GM12874 (cell line): Measurements from ENCODE around the gene SEMA3B.

Source experiments
- TF ChIP-seq, protein P1 (sequence below): IDR thresholded peaks from 2 replicates; pipeline ENCODE4 v1.5.1; 2011; ENCODE audit warnings: low read depth, mild to moderate bottlenecking, control low read depth, low read length, moderate library complexity; ENCODE audit not compliant: insufficient read depth

Gene SEMA3B

DNA sequence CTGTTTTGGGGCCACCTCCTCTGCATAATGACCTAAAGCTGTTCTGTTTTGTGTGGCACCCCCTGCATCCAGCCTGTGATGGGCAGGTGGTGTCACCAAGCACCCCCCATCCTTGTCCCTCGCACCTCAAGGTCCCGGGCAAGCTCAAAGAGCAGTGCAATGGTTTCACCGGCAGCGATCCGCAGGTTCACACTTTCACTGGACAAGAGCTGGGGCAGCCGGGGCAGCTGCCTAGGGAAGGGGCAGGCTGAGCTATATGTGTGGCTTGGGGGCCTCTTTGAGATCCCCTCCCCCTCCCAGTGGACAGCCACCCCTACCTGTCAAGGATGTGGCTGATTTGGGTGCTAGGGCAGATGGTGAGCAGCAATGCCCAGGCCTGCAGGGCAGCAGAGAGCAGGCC is 20.2 kb downstream of the SEMA3B start:
- TF ChIP-seq, protein P1, sequence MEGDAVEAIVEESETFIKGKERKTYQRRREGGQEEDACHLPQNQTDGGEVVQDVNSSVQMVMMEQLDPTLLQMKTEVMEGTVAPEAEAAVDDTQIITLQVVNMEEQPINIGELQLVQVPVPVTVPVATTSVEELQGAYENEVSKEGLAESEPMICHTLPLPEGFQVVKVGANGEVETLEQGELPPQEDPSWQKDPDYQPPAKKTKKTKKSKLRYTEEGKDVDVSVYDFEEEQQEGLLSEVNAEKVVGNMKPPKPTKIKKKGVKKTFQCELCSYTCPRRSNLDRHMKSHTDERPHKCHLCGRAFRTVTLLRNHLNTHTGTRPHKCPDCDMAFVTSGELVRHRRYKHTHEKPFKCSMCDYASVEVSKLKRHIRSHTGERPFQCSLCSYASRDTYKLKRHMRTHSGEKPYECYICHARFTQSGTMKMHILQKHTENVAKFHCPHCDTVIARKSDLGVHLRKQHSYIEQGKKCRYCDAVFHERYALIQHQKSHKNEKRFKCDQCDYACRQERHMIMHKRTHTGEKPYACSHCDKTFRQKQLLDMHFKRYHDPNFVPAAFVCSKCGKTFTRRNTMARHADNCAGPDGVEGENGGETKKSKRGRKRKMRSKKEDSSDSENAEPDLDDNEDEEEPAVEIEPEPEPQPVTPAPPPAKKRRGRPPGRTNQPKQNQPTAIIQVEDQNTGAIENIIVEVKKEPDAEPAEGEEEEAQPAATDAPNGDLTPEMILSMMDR = no peak

DNA sequence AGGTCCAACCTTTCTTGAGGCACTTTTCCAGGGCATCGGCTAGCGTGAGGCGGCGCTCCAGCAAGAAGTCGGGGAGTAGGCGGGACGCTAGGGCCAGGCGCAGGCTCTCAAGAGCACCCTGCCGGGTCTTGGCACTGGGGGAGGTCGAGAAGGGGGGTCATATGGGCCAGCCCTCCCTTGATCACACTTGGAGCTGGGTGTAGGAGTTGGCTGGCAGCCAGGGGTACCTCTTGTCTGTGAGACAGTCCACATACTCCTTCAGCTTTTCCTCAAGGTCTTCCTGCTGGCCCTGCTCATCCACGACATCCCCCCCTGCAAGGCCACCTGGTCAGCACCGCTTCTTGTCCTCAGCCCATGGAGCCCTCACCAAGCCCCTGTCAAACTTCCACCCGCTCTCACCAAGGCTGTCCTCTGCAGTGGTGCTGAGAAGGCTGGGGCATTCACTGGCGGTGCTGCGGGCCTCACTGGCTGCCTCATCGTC is 21.3 kb downstream of the SEMA3B start:
- TF ChIP-seq, protein P1 = no peak

DNA sequence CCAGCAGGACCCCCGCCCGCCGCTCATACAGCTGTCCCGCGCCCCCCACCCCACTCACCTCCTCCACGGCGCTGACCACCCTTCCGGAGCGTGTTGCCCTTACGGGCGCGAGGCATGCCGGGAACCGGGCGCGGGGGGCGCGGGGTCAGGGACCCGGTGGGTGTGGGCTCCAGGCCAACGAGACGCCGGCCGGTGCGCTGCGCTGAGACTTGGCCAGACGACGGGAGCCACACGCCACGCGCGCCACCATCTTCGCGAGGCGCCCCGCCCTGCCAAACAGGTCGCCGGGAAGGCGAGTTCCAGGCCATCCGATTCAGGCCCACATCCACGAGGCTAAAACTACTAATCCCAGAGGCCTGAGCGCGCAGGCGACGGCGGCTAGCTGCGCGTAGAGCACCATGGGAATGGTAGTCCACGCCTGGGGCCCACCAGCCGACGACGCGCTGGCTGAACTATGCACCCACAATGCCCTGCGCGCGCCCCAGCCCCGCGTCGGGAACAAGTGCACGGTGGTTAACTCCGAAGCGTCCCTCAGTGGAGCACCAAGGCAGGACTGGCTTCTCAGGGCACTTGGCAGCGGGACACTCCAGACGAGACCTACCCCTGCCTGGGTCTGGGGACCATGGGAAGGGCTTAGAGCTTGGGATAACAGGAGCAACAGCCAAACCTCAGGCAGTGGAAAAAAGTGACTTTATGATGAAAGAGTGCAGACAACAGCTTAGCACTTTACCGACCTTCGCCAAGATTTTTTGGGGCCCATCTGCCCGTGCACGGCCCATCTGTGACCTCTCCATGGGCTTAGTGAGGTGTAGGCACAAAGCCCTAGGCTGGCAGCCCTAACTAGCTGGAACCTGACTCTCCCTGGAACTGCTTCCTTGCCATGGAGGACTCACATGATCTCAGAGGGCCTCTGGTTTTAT is 23.5 kb downstream of the SEMA3B start, which contains the start of gene IFRD2:
Gene IFRD2, minus strand, starts transcription at position 271 of the 920 bp plus-strand sequence. Its CDS starts 155 bp downstream, at position 116.
- TF ChIP-seq, protein P1 = no peak

DNA sequence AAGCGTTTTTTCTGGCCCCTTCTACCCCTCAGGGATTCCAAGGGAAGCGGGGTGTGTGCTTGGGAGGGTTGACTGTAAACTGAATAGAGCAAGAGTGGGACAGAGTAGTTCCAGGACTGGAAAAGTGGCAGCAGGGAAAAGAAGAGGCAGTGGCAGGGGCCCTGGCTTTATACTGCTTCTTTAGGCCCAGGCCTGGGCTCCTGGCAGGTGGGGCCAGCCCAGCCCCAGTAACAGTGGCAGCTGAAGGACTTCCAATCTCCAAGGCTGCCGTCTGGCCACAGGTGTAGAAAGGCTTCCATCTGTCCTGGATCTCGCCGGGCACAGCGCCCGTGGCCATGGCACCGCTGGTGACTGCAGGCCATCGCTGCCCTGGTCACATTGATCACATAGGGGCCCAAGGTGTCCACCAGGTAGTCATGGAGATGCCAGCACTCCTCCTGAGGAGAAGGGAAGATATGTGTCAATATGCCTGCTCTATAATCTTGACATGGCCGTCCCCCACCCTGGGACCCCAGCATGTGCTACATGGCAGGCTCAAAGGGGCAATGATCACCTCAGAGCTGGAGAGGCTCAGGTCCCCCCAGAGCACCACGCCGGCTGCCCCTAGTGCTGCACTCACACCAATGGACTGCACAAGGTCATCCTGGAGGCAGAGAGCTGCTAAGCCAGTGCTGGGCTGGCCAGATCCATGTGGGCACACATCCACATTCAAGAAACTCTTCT is 24.3 kb downstream of the SEMA3B start:
- TF ChIP-seq, protein P1 = no peak

DNA sequence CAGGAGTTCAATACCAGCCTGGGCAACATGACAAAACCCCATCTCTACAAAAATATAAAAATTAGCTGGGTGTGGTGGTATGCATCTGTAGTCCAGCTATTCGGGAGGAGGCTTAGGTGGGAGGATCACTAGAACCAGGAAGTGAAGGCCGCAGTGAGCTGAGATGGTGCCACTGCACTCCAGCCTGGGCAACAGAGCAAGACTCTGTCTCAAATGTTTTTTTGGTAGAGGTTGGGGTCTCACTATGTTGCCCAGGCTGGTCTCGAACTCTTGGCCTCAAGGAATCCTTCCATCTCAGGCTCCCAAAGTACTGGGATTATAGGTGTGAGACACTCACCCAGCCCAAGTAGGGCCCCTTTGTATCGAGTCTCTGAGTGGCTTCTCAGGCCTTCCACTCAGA is 25.1 kb downstream of the SEMA3B start:
- TF ChIP-seq, protein P1 = no peak

DNA sequence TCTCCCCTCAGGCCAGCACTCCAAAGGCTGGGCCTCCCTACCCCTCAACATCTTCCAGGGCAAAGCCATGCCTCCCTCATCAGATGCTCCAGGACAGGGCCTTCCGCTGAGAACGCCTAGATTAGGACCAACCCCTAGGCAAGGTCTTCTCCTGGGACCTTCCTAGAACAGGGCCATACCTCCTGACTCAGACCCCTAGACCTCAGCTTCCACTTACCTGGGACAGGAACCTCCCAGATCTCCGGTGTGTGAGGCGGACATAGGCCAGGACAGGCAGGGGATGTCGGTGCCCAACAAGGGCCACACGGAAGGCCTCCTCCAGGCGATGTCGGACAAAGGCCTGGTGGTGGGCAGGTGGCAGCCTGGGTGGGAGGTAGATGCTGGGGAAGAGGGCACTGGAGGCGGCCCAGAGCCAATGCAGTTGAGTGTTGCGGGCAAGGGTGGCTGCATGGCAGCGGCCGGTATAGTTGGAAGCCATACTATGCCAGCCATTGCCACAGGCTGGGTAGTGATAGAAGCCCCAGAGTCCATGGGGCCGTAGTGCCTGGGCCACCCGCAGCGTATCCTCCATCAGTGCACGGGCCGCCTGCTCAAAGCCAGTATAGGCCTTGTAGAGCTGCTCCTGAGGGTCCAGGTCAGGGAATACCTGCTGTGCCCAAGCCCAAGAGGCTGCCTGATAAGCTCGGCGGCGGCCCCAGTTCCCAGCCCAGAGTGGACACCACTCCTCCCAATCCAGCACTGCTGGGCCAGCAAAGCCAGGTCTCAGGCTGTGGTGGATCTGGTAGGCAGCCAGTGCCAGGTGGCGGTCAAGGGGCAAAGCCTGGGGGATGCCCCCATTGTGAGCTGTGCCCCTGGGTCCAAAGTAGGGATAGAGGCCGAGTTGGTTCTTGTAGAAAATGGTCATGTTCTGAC is 25.8 kb downstream of the SEMA3B start:
- TF ChIP-seq, protein P1 = no peak
